ENCODE measurements around the gene FMN2. TPM values are rescaled to one million over a fixed set of nuclear protein-coding genes. Genes with fewer than 3 reads are reported as not detected.

FMN2 gene
- total RNA-seq, 1 donor from 2014 or later = 4.3 TPM

DNA sequence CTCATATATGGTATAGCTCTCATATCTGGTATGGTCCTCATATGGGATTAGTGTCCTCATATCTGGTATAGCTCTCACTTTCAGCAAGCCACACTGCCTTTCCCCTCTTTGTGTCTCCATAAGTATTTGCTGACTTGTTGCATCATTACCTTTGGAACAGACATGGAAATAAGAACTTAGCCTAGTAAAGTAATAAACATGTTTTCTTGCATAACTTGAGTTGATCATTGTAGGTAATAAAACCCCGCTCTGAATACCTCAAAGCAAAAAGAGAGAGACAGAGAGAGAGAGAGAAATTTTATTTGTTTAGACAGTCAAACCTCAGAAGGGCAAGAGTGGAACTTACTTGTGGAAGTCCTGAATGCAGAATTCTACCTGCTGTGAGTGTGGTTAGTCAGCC lies 350.0 kb downstream of the FMN2 start:
- no peaks in the 10 kb centered on the region for H3K27me3 Mint-ChIP-seq
- H3K36me3 Mint-ChIP-seq = no peaks in the 10 kb centered on the region
- H3K27ac Mint-ChIP-seq = no peak overlapping the region
- DNase-seq (ENCODE audit: extremely low spot score, unreplicated experiment) = no peak
- no peaks in the 10 kb centered on the region for H3K9me3 Mint-ChIP-seq
- TF ChIP-seq, protein P1, sequence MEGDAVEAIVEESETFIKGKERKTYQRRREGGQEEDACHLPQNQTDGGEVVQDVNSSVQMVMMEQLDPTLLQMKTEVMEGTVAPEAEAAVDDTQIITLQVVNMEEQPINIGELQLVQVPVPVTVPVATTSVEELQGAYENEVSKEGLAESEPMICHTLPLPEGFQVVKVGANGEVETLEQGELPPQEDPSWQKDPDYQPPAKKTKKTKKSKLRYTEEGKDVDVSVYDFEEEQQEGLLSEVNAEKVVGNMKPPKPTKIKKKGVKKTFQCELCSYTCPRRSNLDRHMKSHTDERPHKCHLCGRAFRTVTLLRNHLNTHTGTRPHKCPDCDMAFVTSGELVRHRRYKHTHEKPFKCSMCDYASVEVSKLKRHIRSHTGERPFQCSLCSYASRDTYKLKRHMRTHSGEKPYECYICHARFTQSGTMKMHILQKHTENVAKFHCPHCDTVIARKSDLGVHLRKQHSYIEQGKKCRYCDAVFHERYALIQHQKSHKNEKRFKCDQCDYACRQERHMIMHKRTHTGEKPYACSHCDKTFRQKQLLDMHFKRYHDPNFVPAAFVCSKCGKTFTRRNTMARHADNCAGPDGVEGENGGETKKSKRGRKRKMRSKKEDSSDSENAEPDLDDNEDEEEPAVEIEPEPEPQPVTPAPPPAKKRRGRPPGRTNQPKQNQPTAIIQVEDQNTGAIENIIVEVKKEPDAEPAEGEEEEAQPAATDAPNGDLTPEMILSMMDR (conservative IDR thresholded peaks at IDR 0.05) = no peak
- no peak overlapping the region for H3K4me3 Mint-ChIP-seq
- no peaks in the 10 kb centered on the region for H3K4me1 Mint-ChIP-seq (ENCODE audit: unreplicated experiment)

DNA sequence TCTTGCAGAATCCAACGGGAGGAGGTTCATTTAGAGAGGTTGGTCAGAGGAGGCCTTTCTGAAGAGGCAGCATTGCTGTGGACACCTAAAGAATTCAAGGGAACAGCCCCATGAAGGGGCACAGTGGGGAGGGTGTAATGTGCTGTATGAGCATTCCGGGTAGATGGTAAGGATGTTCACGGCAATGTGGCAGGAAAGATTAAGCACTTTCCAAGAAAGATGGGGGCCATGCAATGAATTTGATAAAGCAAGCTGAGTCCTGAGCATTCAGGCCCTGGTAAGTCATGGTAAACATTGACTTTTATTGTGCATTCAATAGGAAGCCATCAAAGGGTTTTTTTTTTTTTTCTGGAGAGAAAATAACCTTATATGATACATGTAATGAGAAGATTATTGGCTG lies 353.7 kb downstream of the FMN2 start:
- H3K36me3 Mint-ChIP-seq = no peaks in the 10 kb centered on the region
- TF ChIP-seq, protein P1 (conservative IDR thresholded peaks at IDR 0.05) = no peak
- H3K27me3 Mint-ChIP-seq = peaks cover 3% of the 10 kb centered on the region
- H3K4me1 Mint-ChIP-seq (ENCODE audit: unreplicated experiment) = no peaks in the 10 kb centered on the region
- no peak for DNase-seq (ENCODE audit: extremely low spot score, unreplicated experiment)
- H3K9me3 Mint-ChIP-seq = no peaks in the 10 kb centered on the region
- no peak overlapping the region for H3K4me3 Mint-ChIP-seq
- no peak overlapping the region for H3K27ac Mint-ChIP-seq

DNA sequence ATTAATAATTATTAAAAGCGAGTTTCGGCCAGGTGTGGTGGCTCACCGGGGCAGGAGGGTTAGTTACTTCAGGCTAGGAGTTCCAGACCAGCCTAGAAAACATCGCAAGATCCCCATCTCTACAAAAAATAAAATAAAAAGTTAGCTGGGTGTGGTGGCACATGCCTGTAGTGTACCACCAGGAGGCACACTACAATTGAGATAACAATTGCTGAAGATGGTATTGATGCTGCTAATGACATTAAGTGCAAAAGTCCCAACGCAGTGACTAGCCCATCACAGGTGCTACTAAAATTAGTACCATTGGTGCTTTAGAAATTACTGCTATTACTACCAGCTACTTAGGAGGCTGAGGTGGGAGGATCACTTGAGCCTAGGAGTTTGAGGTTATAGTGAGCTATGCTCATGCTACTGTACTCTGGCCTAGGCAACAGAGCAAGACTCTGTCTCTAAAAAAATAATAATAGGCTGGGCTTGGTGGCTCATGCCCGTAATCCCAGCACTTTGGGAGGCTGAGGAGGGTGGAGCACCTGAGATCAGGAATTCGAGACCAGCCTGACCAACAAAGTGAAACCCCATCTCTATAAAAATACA lies 363.6 kb downstream of the FMN2 start:
- no peak overlapping the region for H3K27ac Mint-ChIP-seq
- peaks cover 7% of the 10 kb centered on the region for H3K9me3 Mint-ChIP-seq
- H3K4me3 Mint-ChIP-seq = no peak overlapping the region
- peaks cover 3% of the 10 kb centered on the region for H3K4me1 Mint-ChIP-seq (ENCODE audit: unreplicated experiment)
- TF ChIP-seq, protein P1 (conservative IDR thresholded peaks at IDR 0.05) = peak; percentile 60
- no peaks in the 10 kb centered on the region for H3K27me3 Mint-ChIP-seq
- DNase-seq (ENCODE audit: extremely low spot score, unreplicated experiment) = no peak
- H3K36me3 Mint-ChIP-seq = no peaks in the 10 kb centered on the region

DNA sequence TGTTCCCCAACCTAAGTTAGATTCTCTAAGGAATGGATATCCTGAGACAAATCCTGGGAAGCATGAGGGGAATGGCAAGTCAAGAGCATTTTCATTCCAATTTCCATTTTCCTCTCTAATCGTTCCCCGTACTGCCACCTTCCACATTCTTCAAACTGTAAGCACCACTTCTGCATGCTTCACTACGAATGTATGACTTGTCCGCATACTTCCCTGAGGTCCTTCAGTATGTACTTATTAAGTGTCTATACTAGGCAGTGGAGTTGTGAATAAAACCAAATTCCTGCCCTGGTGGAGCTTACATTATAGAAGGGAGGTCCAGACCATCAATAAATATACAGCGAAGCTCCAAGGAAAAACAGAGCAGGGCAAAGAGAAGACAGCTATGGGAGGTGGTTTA lies 365.5 kb downstream of the FMN2 start:
- Mint-ChIP-seq H3K27me3 (no peaks in the 10 kb centered on the region), H3K27ac (no peak overlapping the region), H3K9me3 (peaks cover 7% of the 10 kb centered on the region), H3K4me1 (ENCODE audit: unreplicated experiment) (no peaks in the 10 kb centered on the region), H3K36me3 (no peaks in the 10 kb centered on the region), H3K4me3 (no peak overlapping the region)
- no peak for DNase-seq (ENCODE audit: extremely low spot score, unreplicated experiment)
- TF ChIP-seq, protein P1 (conservative IDR thresholded peaks at IDR 0.05) = no peak

DNA sequence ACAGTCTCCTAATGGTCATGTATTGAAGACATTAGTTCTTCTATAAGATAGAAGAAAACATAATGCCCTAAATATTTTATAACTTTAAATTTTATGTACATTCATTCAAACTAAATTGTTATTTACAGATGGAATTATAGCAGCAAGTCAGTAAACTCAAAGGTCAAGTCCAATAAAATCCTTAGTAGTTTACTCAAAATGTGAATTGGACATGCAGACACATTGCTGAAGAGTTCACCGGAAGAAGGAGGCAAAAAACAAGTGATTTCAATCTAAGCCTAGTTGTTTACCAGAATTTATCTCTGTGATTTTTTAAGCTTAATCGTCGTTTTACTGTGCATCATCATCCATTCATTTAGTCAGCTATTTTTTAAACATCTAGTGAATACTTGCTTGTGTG lies 370.6 kb downstream of the FMN2 start:
- TF ChIP-seq, protein P1 (conservative IDR thresholded peaks at IDR 0.05) = no peak
- Mint-ChIP-seq H3K27me3 (peaks cover 3% of the 10 kb centered on the region), H3K36me3 (no peaks in the 10 kb centered on the region), H3K27ac (no peak overlapping the region), H3K9me3 (peaks cover 8% of the 10 kb centered on the region), H3K4me1 (ENCODE audit: unreplicated experiment) (peaks cover 34% of the 10 kb centered on the region), H3K4me3 (no peak overlapping the region)
- DNase-seq (ENCODE audit: extremely low spot score, unreplicated experiment) = no peak

All from type B pancreatic cell (in vitro differentiated cells).